AG04450 (cell line): ENCODE results near the gene FAM217A. TPM values are rescaled to one million over a fixed set of nuclear protein-coding genes. Genes with fewer than 3 reads are reported as not detected.
"Not testable (repeated sequence)": the region's sequence is repeated elsewhere in the genome, so short reads cannot be mapped to it uniquely, and the experiment has no call there.

Experiments
- CTCF ChIA-PET: fragments of 300-600, 350-600 bp; formaldehyde crosslinking; extraction: SDS; loops from one replicate; lab custom pipeline; 2022; ENCODE audit warnings: antibody characterized with exemption, inconsistent platforms; lab: Charles Lee
- POLR2A ChIA-PET: fragments of 350-600 bp; formaldehyde crosslinking; extraction: SDS; loops from one replicate; lab custom pipeline; 2021; ENCODE audit warnings: antibody characterized with exemption, inconsistent platforms; lab: Yijun Ruan, JAX
- DNase-seq: peaks from one replicate; pipeline ENCODE4 v3.0.0-alpha.2; 2011; ENCODE audit warnings: low read depth, low spot score
- H3K27ac ChIP-seq: one replicate; pipeline ENCODE4 v1.5.1; 2012; ENCODE audit warnings: low read depth, low read length, control low read depth
- H3K27me3 ChIP-seq: one replicate; pipeline ENCODE4 v1.6.0; 2012; ENCODE audit warnings: low read length; ENCODE audit not compliant: control insufficient read depth, insufficient read depth
- H3K4me3 ChIP-seq: 2 replicates; pipeline ENCODE4 v1.5.1; 2011; ENCODE audit warnings: mild to moderate bottlenecking, low read depth, low read length, control low read depth
- H3K9me3 ChIP-seq: 2 replicates; pipeline ENCODE4 v1.5.1; 2012; ENCODE audit warnings: low read length; ENCODE audit not compliant: control insufficient read depth, insufficient read depth
- CTCF ChIP-seq: IDR thresholded peaks from 2 replicates; pipeline ENCODE4 v1.5.1; 2011; ENCODE audit warnings: low read depth, low read length, control low read depth, inconsistent platforms
- polyA plus RNA-seq: library from polyadenylated mRNA; depleted of rRNA; stranded (reverse); fragments of >200 nt; gene quantifications from 2 replicates; pipeline ENCODE4 v1.2.3, GENCODE V29; 2011

Gene FAM217A
- polyA plus RNA-seq, 1 experiment = not detected

- Histone ChIP-seq H3K27me3 (peaks cover 11% of the 10 kb centered on the region), H3K4me3 (no peak overlapping the region), H3K27ac (no peak overlapping the region), H3K9me3 (no peaks in the 10 kb centered on the region)
- no peak for TF ChIP-seq CTCF
- CTCF ChIA-PET = interaction anchor here (1.1 kb wide), 1 partner anchor 43 kb away, joined by 4 read pairs; no protein-coding TSS in a partner anchor
- POLR2A ChIA-PET = no interaction called here
- DNase-seq = no peak
Measured at GRCh38 chr6:4112366-4112765, 33.4 kb upstream of the FAM217A start.

- peaks cover 21% of the 10 kb centered on the region for H3K27me3 ChIP-seq
- POLR2A ChIA-PET, CTCF ChIA-PET, H3K4me3 ChIP-seq, H3K27ac ChIP-seq, H3K9me3 ChIP-seq: not testable (repeated sequence)
- DNase-seq = peak; percentile 54
Measured at GRCh38 chr6:4109363-4109815, 30.5 kb upstream of the FAM217A start.

- TF ChIP-seq CTCF = no peak
- no peak overlapping the region for H3K27ac ChIP-seq
- no peaks in the 10 kb centered on the region for H3K9me3 ChIP-seq
- H3K4me3 ChIP-seq = no peak overlapping the region
- CTCF ChIA-PET = interaction anchor here (1.0 kb wide), 1 partner anchor 102 kb away, joined by 3 read pairs; no protein-coding TSS in a partner anchor
- no peak for DNase-seq
- POLR2A ChIA-PET = no interaction called here
- peaks cover 22% of the 10 kb centered on the region for H3K27me3 ChIP-seq
Measured at GRCh38 chr6:4108561-4109093, 29.7 kb upstream of the FAM217A start.

- CTCF ChIA-PET = interaction anchor here (1.0 kb wide), 1 partner anchor 102 kb away, joined by 3 read pairs; no protein-coding TSS in a partner anchor
Measured at GRCh38 chr6:4107873-4108272, 28.9 kb upstream of the FAM217A start.

GRCh38 chr6:4105980-4106536 lies 27.1 kb upstream of the FAM217A start:
- no peak for DNase-seq
- no peak for TF ChIP-seq CTCF
- no peaks in the 10 kb centered on the region for H3K9me3 ChIP-seq
- H3K4me3 ChIP-seq = no peak overlapping the region
- H3K27me3 ChIP-seq = peaks cover 22% of the 10 kb centered on the region
- CTCF ChIA-PET = interaction anchor here (1.1 kb wide), 1 partner anchor 104 kb away, joined by 3 read pairs; no protein-coding TSS in a partner anchor
- POLR2A ChIA-PET = no interaction called here
- H3K27ac ChIP-seq = no peak overlapping the region

More at GRCh38 chr6:4107873-4108272, 28.9 kb upstream of the FAM217A start:
- POLR2A ChIA-PET = no interaction called here
- Histone ChIP-seq H3K4me3 (no peak overlapping the region), H3K27ac (no peak overlapping the region), H3K9me3 (no peaks in the 10 kb centered on the region), H3K27me3 (peaks cover 22% of the 10 kb centered on the region)
- DNase-seq = no peak
- no peak for TF ChIP-seq CTCF
